ENCODE results near the gene RBM39. TPM values are rescaled to one million over a fixed set of nuclear protein-coding genes. Genes with fewer than 3 reads are reported as not detected.

The RBM39 gene
- total and polyA plus RNA-seq, 2 of the 8 experiments (the other 6 are each of a cell fraction or from before 2014, with no cell fraction given): 78.0 to 219 TPM

GRCh38 chr20:35699127-35699956 lies 42.7 kb downstream of the RBM39 start, which contains the start of the genes NFS1 and ROMO1 (continued):
- TF ChIP-seq, protein P1, sequence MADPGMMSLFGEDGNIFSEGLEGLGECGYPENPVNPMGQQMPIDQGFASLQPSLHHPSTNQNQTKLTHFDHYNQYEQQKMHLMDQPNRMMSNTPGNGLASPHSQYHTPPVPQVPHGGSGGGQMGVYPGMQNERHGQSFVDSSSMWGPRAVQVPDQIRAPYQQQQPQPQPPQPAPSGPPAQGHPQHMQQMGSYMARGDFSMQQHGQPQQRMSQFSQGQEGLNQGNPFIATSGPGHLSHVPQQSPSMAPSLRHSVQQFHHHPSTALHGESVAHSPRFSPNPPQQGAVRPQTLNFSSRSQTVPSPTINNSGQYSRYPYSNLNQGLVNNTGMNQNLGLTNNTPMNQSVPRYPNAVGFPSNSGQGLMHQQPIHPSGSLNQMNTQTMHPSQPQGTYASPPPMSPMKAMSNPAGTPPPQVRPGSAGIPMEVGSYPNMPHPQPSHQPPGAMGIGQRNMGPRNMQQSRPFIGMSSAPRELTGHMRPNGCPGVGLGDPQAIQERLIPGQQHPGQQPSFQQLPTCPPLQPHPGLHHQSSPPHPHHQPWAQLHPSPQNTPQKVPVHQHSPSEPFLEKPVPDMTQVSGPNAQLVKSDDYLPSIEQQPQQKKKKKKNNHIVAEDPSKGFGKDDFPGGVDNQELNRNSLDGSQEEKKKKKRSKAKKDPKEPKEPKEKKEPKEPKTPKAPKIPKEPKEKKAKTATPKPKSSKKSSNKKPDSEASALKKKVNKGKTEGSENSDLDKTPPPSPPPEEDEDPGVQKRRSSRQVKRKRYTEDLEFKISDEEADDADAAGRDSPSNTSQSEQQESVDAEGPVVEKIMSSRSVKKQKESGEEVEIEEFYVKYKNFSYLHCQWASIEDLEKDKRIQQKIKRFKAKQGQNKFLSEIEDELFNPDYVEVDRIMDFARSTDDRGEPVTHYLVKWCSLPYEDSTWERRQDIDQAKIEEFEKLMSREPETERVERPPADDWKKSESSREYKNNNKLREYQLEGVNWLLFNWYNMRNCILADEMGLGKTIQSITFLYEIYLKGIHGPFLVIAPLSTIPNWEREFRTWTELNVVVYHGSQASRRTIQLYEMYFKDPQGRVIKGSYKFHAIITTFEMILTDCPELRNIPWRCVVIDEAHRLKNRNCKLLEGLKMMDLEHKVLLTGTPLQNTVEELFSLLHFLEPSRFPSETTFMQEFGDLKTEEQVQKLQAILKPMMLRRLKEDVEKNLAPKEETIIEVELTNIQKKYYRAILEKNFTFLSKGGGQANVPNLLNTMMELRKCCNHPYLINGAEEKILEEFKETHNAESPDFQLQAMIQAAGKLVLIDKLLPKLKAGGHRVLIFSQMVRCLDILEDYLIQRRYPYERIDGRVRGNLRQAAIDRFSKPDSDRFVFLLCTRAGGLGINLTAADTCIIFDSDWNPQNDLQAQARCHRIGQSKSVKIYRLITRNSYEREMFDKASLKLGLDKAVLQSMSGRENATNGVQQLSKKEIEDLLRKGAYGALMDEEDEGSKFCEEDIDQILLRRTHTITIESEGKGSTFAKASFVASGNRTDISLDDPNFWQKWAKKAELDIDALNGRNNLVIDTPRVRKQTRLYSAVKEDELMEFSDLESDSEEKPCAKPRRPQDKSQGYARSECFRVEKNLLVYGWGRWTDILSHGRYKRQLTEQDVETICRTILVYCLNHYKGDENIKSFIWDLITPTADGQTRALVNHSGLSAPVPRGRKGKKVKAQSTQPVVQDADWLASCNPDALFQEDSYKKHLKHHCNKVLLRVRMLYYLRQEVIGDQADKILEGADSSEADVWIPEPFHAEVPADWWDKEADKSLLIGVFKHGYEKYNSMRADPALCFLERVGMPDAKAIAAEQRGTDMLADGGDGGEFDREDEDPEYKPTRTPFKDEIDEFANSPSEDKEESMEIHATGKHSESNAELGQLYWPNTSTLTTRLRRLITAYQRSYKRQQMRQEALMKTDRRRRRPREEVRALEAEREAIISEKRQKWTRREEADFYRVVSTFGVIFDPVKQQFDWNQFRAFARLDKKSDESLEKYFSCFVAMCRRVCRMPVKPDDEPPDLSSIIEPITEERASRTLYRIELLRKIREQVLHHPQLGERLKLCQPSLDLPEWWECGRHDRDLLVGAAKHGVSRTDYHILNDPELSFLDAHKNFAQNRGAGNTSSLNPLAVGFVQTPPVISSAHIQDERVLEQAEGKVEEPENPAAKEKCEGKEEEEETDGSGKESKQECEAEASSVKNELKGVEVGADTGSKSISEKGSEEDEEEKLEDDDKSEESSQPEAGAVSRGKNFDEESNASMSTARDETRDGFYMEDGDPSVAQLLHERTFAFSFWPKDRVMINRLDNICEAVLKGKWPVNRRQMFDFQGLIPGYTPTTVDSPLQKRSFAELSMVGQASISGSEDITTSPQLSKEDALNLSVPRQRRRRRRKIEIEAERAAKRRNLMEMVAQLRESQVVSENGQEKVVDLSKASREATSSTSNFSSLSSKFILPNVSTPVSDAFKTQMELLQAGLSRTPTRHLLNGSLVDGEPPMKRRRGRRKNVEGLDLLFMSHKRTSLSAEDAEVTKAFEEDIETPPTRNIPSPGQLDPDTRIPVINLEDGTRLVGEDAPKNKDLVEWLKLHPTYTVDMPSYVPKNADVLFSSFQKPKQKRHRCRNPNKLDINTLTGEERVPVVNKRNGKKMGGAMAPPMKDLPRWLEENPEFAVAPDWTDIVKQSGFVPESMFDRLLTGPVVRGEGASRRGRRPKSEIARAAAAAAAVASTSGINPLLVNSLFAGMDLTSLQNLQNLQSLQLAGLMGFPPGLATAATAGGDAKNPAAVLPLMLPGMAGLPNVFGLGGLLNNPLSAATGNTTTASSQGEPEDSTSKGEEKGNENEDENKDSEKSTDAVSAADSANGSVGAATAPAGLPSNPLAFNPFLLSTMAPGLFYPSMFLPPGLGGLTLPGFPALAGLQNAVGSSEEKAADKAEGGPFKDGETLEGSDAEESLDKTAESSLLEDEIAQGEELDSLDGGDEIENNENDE (IDR thresholded peaks at IDR 0.05; ENCODE audit: insufficient replicate concordance, low read length): no peak
- TF ChIP-seq EP300 (IDR thresholded peaks at IDR 0.05; ENCODE audit: borderline replicate concordance in 1 of 2, low read depth in 2 of 2, low read length in 2 of 2) (peak in 1 of 2 experiments; percentile 16; a peak in 1 of 3 replicates), POLR2A (IDR thresholded peaks at IDR 0.05; ENCODE audit: control extremely low read depth in 1 of 2, low read depth in 2 of 2, low read length in 2 of 2) (peak; percentile 83 to 93), MAX (IDR thresholded peaks at IDR 0.05) (peak; percentile 84), GTF2F1 (IDR thresholded peaks at IDR 0.05; ENCODE audit: borderline replicate concordance, low read depth, low read length) (no peak), SP1 (IDR thresholded peaks at IDR 0.05; ENCODE audit: low read depth, low read length) (no peak), SUZ12 (IDR thresholded peaks at IDR 0.05; ENCODE audit: low read length) (no peak)
- TF ChIP-seq, protein P2, sequence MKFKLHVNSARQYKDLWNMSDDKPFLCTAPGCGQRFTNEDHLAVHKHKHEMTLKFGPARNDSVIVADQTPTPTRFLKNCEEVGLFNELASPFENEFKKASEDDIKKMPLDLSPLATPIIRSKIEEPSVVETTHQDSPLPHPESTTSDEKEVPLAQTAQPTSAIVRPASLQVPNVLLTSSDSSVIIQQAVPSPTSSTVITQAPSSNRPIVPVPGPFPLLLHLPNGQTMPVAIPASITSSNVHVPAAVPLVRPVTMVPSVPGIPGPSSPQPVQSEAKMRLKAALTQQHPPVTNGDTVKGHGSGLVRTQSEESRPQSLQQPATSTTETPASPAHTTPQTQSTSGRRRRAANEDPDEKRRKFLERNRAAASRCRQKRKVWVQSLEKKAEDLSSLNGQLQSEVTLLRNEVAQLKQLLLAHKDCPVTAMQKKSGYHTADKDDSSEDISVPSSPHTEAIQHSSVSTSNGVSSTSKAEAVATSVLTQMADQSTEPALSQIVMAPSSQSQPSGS (IDR thresholded peaks at IDR 0.05; ENCODE audit: low read length): no peak
